Spinal cord (tissue), 10 donors: ENCODE measurements around the gene KBTBD4. TPM values are rescaled to one million over a fixed set of nuclear protein-coding genes. Genes with fewer than 3 reads are reported as not detected.

Experiments used
- DNase-seq, 6 donors: peaks; one replicate each; pipeline versions ENCODE4 v3.0.0 to v3.0.0-alpha.2; 2013 to 2015; ENCODE audit warnings: low spot score in 6 of 6, low read depth in 4 of 6
- H3K27ac ChIP-seq: one replicate; pipeline ENCODE4 v1.5.1; 2013; ENCODE audit warnings: low read depth, low read length, control low read depth
- H3K27me3 ChIP-seq: one replicate; pipeline ENCODE4 v1.6.1; 2013; ENCODE audit warnings: low read length; ENCODE audit not compliant: control insufficient read depth, insufficient read depth
- H3K36me3 ChIP-seq: one replicate; pipeline ENCODE4 v1.6.1; 2013; ENCODE audit warnings: low read length; ENCODE audit not compliant: control insufficient read depth, insufficient read depth
- H3K4me1 ChIP-seq: one replicate; pipeline ENCODE4 v1.6.1; 2013; ENCODE audit warnings: low read length; ENCODE audit not compliant: control insufficient read depth, insufficient read depth
- H3K4me3 ChIP-seq: one replicate; pipeline ENCODE4 v1.5.1; 2013; ENCODE audit warnings: low read depth, low read length, control low read depth
- H3K9me3 ChIP-seq: one replicate; pipeline ENCODE4 v1.6.1; 2013; ENCODE audit warnings: low read length; ENCODE audit not compliant: control insufficient read depth, insufficient read depth
- WGBS: methylation state at CpG from one replicate; pipeline ENCODE4 v1.1.5; 2013; ENCODE audit warnings: missing lambda C conversion rate; ENCODE audit not compliant: insufficient coverage; 5-methylcytosine and 5-hydroxymethylcytosine counted together
- polyA plus RNA-seq, 2 donors: library from polyadenylated mRNA; unstranded; fragments of 120-200 nt; gene quantifications; one replicate each; pipeline ENCODE4 v1.2.1, GENCODE V29; 2013; ENCODE audit not compliant: insufficient read length in 2 of 2
- total RNA-seq, 2 donors: library from RNA; depleted of rRNA in 1 of 2; stranded (reverse); fragments of 120-200 nt in 1 of 2; fragments of >200 nt in 1 of 2; gene quantifications; one replicate each; pipeline versions ENCODE4 v1.2.3 to v1.2.4, GENCODE V29; 2013 to 2014
- donor health status: healthy.

KBTBD4 gene
- total and polyA plus RNA-seq, 4 donors: 22.3 to 31.5 (median 26.7) TPM

DNA sequence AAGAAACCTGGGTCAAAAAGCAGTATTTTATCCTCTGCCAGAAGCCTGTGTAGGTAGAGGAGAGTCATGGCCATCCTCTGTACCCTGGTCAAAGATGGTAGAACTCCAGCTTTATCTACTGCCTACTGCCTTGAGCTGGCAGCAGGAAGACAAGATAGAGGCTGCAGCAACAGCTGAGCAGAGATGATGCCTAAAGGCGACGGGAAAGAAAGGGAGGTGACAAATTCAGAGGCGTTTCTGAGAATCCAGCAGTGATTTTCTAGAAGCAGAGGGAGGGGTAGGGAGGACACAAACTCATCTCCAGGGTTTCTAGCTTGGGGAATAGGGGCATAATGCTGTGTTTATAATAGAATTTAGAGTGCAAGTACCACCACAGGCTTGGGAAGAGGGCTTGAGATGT is 30.9 kb upstream of the KBTBD4 start:
- Histone ChIP-seq H3K4me1 (peaks cover 13% of the 10 kb centered on the region), H3K9me3 (no peaks in the 10 kb centered on the region), H3K36me3 (peaks cover 5% of the 10 kb centered on the region), H3K27ac (no peak overlapping the region), H3K4me3 (no peak overlapping the region), H3K27me3 (no peaks in the 10 kb centered on the region)
- WGBS: 81% methylated on average over 3 of the region's 3 CpGs
- no peak for DNase-seq

GRCh38 chr11:47607380-47607779 is 28.6 kb upstream of the KBTBD4 start:
- 58% methylated on average over 6 of the region's 7 CpGs for WGBS

GRCh38 chr11:47606731-47607130 is 28.0 kb upstream of the KBTBD4 start:
- Histone ChIP-seq H3K27ac (no peak overlapping the region), H3K9me3 (no peaks in the 10 kb centered on the region), H3K4me3 (no peak overlapping the region), H3K4me1 (peaks cover 9% of the 10 kb centered on the region), H3K36me3 (peaks cover 5% of the 10 kb centered on the region), H3K27me3 (no peaks in the 10 kb centered on the region)
- DNase-seq: peak in 1 of 6 donors; percentile 19
- 19% methylated on average over 4 of the region's 5 CpGs for WGBS

More at GRCh38 chr11:47607380-47607779, 28.6 kb upstream of the KBTBD4 start:
- DNase-seq: peak in 1 of 6 donors; percentile 75
- Histone ChIP-seq H3K36me3 (peaks cover 5% of the 10 kb centered on the region), H3K9me3 (no peaks in the 10 kb centered on the region), H3K4me3 (no peak overlapping the region), H3K27me3 (no peaks in the 10 kb centered on the region), H3K4me1 (peaks cover 9% of the 10 kb centered on the region), H3K27ac (no peak overlapping the region)

GRCh38 chr11:47605921-47606320 is 27.2 kb upstream of the KBTBD4 start:
- H3K27ac ChIP-seq: no peak overlapping the region
- H3K4me1 ChIP-seq: peaks cover 9% of the 10 kb centered on the region
- H3K36me3 ChIP-seq: peaks cover under 1% of the 10 kb centered on the region
- H3K27me3 ChIP-seq: no peaks in the 10 kb centered on the region
- WGBS: no CpG with 5 or more reads among the region's 3 CpGs
- no peaks in the 10 kb centered on the region for H3K9me3 ChIP-seq
- DNase-seq: no peak
- H3K4me3 ChIP-seq: no peak overlapping the region

DNA sequence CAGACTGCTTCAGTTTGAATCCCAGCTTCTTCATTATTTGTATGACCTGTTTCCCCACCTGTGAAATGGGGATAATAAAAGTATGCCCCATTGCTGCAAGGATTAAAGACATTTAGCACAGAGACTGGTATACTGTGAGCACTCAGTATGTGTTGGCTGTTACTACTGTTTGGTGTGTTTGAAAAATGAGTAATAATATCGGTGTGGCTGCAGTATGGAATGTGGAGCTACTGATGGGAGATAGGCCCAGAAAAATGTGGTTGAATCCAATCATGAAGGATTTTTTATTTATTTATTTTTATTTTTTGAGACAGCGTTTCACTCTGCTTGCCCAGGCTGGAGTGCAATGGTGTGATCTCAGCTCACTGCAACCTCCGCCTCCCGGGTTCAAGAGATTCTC is 24.5 kb upstream of the KBTBD4 start:
- Histone ChIP-seq H3K4me3 (no peak overlapping the region), H3K27ac (no peak overlapping the region), H3K36me3 (no peaks in the 10 kb centered on the region), H3K9me3 (no peaks in the 10 kb centered on the region), H3K27me3 (no peaks in the 10 kb centered on the region), H3K4me1 (peaks cover 9% of the 10 kb centered on the region)
- WGBS: no CpG with 5 or more reads among the region's 4 CpGs
- no peak for DNase-seq

DNA sequence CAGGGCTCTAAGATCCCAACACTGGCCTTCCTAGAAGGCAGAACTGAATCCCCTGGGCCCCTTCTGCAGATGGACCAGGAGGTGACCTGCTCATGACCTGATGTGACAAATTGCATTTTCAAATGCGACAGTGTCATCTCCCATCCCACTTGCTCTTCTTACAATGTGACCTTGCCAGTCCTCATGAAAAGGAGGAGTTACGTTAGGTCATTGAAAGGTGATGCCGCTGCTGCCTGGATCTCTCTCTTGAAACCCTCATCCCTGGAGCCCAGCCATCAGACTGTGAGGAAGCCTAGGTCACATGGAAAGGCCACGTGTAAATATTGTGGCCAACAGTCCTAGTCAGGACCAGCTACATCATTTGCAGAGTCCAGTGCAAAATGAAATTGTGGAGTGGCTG is 21.1 kb upstream of the KBTBD4 start:
- no peaks in the 10 kb centered on the region for H3K27me3 ChIP-seq
- H3K9me3 ChIP-seq: no peaks in the 10 kb centered on the region
- no peak overlapping the region for H3K4me3 ChIP-seq
- WGBS: 55% methylated on average over 4 of the region's 4 CpGs
- H3K36me3 ChIP-seq: no peaks in the 10 kb centered on the region
- H3K4me1 ChIP-seq: peaks cover 5% of the 10 kb centered on the region
- no peak for DNase-seq
- H3K27ac ChIP-seq: no peak overlapping the region

DNA sequence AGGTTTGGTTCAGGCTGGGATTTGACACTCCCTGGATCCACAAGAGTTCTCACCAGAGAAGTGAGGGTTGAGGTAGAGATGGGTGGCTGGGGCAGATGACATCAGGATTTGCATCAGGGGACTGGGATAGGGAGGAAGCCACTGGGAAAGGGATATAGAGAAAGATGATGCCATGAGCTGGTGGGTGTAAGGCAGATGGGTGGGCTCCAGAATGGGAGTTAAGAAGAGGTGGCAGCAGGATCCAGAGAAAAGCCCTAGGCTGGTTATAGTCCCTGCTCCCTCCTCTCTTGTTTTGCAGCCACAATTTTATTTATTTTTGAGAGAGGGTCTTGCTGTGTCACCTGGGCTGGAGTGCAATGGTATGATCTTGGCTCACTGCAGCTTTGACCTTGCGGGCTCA is 17.2 kb upstream of the KBTBD4 start:
- peaks cover 2% of the 10 kb centered on the region for H3K36me3 ChIP-seq
- H3K27ac ChIP-seq: no peak overlapping the region
- no peak overlapping the region for H3K4me3 ChIP-seq
- DNase-seq: no peak
- peaks cover 32% of the 10 kb centered on the region for H3K4me1 ChIP-seq
- peaks cover 2% of the 10 kb centered on the region for H3K27me3 ChIP-seq
- WGBS: 89% methylated on average over 1 of the region's 1 CpG
- no peaks in the 10 kb centered on the region for H3K9me3 ChIP-seq

- Histone ChIP-seq H3K27ac (no peak overlapping the region), H3K36me3 (peaks cover 7% of the 10 kb centered on the region), H3K4me1 (peaks cover 37% of the 10 kb centered on the region), H3K9me3 (no peaks in the 10 kb centered on the region), H3K4me3 (no peak overlapping the region), H3K27me3 (peaks cover 2% of the 10 kb centered on the region)
- no peak for DNase-seq
- 58% methylated on average over 7 of the region's 7 CpGs for WGBS
Measured at GRCh38 chr11:47595029-47595428, 16.3 kb upstream of the KBTBD4 start.

DNA sequence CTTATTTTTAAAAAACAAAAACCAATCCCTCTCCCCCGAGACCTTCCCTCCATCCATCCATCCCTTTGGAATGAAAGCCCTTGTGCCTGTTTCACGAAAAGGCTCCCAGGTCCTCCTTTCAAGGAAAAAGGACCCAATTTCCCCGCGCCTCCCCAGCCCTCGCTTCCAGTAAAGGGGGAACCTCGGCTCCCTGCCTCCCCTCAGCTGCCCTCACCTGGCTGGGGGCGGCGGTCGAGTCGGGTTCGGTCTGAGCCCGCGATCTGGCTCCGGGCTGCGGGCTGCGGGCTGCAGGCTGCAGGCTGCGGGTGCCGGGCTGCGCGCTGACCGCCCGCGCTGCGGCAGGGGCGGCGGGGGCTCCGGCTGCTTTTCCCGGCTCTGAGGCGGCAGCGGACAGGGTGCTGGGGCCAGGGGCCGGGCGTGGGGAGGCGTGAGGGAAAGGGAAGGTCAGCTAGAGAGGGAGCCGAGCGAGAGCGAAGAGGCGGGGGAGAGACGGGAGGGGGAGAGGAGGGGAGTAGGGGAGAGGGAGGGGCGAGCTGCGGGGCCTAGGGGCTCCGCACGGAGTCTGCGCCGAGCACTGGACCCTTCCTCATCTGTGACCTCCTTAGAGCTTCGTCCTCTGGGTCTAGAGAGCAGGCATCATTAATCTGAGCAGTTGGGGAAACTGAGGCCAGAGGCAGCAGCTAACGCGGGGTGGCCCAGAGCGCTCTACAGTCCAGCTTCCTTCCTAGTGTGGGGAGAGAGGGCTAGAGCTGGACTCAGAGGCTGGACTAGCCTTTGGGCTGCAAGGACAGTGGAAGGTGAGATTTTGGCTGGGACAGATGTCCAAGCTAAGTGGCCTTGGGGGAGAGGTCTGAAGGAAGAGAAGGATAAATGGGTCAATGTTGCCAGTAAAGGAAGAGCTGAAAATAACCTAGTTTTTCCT is 15.4 kb upstream of the KBTBD4 start, which contains the start of gene C1QTNF4:
Gene C1QTNF4, minus strand, starts transcription at position 478 of the 922 bp plus-strand sequence. CDS start 3,601 bp downstream, outside the sequence.
- peaks cover 2% of the 10 kb centered on the region for H3K27me3 ChIP-seq
- peak within 1 kb of the TSS; percentile 13 for H3K27ac ChIP-seq
- WGBS: 1% methylated on average over 48 of the region's 48 CpGs
- H3K4me1 ChIP-seq: peaks cover 46% of the 10 kb centered on the region
- H3K4me3 ChIP-seq: peak within 1 kb of the TSS; percentile 55
- H3K9me3 ChIP-seq: no peaks in the 10 kb centered on the region
- peak in 2 of 6 donors; percentile 66 to 89 for DNase-seq
- peaks cover 15% of the 10 kb centered on the region for H3K36me3 ChIP-seq

GRCh38 chr11:47593492-47593933 is 14.7 kb upstream of the KBTBD4 start:
- Histone ChIP-seq H3K4me1 (peaks cover 52% of the 10 kb centered on the region), H3K27me3 (peaks cover 2% of the 10 kb centered on the region), H3K27ac (no peak overlapping the region), H3K36me3 (peaks cover 22% of the 10 kb centered on the region), H3K9me3 (no peaks in the 10 kb centered on the region), H3K4me3 (peak overlapping the region; percentile 55)
- 3% methylated on average over 4 of the region's 6 CpGs for WGBS
- peak in 1 of 6 donors; percentile 35 for DNase-seq
